ENCODE measurements around the gene CEP295NL.

- TF ChIP-seq CTCF (conservative IDR thresholded peaks at IDR 0.05) (no peak), EZH2 (IDR thresholded peaks at IDR 0.05; ENCODE audit: low read depth) (no peak)
These were observed 36.6 kb upstream of the CEP295NL start for GRCh38 chr17:78939615-78940014.

All from PC-9 (cell line).